GM21528 (cell line): ENCODE measurements around the gene TMEM184A.

ENCODE experiments used
- ATAC-seq: cut with Tn5 transposase; IDR thresholded peaks from one replicate; pipeline ENCODE4 v1.9.1; 2021; ENCODE audit warnings: mild to moderate bottlenecking, moderate library complexity; ENCODE audit not compliant: unreplicated experiment, low FRiP score

Gene TMEM184A

GRCh38 chr7:1553512-1554210, 2.3 kb downstream of the TMEM184A start:
- ATAC-seq = no peak

- ATAC-seq = no peak
Measured at GRCh38 chr7:1552200-1552599, 3.8 kb downstream of the TMEM184A start.

DNA sequence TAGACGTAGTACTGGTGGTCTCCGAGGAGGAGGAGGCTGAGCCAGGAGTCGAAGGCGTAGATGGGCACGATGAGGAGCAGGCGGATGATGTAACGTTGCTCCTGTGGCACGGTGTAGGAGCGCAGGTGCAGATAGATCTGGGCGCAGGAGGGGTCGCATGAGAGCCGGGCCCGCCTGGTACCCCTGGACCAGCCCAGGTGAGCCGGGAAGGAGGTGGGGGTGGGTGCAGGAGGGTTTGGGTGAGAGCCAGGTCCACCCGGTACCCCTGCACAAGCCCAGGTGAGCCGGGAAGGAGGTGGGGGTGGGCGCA, 5.2 kb downstream of the TMEM184A start:
- no peak for ATAC-seq

- ATAC-seq = no peak
Measured at GRCh38 chr7:1550005-1550845, 5.8 kb downstream of the TMEM184A start.

GRCh38 chr7:1549357-1550004, 6.5 kb downstream of the TMEM184A start:
- no peak for ATAC-seq

DNA sequence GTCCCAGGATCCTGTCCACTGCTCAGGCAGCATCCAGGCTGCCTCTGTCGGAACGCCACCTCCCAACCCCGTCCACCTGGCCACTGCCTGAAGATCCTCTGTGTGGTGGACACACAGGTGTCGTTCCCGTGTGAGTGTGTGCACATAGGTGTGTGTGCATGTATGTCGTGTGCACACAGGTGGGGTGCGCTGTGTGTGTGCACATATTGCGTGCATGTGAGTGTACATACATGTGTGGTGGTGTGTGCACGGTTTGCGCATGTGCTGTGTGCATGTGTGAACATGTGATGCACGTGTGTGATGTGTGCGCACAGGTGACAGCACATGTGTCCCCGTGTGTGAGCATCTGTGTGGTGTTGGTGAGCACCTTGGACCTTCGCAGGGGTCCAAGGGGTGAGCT, 7.1 kb downstream of the TMEM184A start:
- no peak for ATAC-seq

DNA sequence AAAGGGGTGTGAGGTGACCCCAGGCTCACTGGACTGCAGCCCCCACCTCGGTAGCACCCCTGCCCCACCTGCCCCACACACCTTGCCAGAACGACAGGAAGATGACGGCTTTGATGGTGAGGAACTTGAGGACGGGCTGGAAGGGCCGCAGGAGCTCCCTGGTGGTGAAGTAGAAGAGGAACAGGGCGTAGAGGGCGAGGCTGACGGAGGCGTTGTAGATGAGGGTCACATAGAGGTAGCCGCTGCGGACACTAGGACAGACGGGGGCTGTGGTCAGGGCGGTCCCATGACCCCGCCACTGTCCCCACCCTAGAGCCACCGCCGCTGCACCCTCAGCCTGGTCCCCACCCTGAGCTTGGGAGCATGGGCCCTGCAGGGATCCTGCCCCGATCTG, 7.6 kb downstream of the TMEM184A start:
- ATAC-seq = no peak

GRCh38 chr7:1547777-1548437, 8.1 kb downstream of the TMEM184A start:
- ATAC-seq = no peak

DNA sequence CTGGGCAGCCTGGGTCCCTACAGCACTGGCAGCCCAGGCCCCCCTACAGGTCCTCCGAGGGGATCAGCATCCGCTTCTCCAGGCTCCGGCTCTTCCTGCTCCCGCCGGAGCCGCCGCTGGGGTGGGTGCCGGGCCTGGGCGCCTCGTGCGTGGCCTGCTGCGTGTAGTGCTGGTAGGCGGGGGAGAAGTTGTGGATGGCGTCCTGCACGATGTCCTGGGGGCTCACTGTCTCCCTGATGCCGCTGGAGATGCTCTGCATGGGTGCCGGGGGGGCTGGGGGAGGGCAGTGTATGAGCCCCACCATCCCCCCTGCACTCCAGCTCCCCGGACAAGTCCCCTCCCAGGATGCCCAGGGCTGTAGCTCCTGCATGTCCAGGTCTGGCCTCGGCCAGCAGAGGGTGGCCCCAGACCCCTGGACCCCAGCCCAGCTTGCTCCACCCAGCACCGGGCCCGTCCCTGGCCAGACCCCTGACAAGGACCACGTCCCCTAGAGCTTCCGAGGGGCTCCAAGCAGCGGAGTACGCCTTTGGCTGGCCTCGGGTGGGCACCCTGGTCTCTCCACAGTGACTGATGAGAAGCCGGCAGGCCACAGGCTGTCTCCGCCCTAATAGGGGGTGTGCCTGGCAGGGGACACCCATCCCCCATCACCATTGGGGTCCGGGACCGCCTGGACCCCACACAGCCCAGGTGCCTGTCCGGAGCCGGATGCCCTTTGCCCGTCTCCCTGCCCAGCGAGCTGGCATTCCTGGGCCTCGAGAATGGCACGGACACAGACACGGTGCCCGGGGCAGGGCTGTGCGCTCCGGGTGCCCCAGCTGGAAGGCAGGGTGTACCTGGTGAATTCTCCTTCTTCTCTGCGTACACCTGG, 8.9 kb downstream of the TMEM184A start:
- no peak for ATAC-seq

GRCh38 chr7:1546274-1546908, 9.6 kb downstream of the TMEM184A start:
- ATAC-seq = no peak

DNA sequence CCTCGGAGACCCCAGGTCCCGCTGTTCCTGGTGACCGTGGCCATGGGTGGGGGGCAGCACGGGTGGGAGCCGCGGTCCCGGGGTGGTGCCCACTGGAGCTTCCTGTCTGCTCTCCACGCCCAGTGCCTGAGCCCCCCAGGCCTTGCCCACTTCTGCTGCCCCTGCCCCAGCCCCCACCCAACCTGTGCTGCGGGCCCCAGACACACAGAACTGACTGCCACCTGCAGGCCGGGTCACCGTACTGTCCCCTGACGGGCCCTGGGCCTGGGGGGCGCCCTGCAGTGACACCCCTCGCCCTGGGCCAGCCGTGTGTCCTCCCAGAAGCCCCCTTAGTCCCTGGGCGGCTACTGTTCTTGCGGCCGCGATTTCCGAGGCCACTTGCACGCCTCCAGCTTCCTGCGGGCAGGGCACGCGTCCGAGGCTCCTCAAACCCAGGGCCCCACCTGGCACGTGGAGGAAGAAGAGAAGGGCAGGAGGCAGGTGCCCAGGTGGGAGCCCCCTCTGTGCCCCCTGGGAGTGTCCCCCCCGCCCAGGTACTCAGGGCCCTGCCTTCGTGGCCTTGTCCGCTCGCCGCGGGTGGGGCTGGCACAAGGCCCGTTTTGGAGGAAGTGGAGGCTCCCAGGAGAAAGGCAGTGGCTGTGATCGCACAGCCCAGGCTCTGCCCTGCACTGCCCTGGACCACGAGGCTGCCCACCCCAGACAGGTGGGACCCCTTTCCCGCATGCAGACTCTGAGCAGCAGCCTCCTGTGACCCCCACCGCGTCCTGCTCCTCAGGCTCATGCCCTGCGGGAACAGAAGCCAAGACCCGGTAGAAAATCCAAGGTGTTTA, 10.4 kb downstream of the TMEM184A start:
- ATAC-seq = no peak

- ATAC-seq = no peak
Measured at GRCh38 chr7:1544896-1545416, 11.0 kb downstream of the TMEM184A start.

- ATAC-seq = no peak
Measured at GRCh38 chr7:1544178-1544895, 11.7 kb downstream of the TMEM184A start.

DNA sequence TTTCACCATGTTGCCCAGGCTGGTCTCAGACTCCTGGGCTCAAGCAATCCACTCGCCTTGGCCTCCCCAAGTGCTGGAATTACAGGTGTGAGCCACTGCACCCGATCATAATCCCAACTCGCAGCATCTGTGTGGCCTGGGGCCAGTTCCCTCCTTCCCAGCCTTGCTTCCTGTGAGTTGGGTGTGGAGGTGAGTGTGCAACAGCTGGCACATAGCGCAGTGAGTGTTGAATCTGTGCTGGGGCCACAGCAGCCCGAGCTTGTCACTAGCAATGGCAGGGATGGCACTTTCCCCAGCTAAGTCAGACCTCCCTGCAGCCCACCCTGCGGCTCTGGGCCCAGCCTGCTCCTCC, 12.2 kb downstream of the TMEM184A start:
- ATAC-seq = no peak

DNA sequence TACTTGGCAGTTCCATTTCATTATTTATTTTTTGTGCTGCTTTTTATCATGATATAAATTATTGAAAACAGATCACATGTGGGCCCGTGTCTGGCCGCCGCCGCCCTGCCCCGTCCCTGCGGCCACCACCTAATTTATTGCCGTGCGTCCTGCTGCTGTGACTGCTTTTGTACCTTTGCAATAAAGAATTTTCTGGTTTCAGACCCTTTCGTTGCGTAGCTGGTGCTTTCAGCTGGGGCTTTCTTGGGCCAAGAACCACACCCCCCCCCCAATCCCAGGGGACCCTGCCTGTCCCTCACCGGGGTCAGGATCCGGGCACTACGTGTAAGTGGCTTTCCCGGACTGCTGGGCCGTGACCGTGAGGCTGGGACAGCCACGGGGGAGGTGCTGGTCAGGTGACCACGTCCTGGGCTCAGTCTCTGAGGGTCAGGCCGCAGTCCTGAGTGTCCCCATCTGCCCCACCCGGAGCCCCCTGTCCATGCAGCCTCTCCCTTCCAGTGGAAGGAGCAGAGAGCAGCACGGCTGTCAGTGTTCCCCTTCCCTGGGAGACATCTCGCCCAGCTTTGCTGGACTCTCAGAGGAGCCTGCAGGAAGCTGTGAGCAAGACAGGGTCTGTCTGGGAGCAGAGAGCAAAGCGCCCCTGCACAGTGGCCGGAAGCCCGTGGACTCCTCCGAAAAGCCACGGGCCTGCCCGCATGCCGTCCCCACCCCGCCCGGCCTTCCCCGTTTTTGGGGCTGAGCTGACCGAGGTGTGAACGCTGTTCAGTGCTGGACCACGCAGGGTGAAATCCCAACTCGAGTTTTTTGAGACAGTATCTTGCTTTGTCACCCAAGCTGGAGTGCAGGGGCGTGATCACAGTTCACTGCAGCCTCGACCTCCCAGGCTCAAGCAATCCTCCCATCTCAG, 12.9 kb downstream of the TMEM184A start:
- no peak for ATAC-seq

DNA sequence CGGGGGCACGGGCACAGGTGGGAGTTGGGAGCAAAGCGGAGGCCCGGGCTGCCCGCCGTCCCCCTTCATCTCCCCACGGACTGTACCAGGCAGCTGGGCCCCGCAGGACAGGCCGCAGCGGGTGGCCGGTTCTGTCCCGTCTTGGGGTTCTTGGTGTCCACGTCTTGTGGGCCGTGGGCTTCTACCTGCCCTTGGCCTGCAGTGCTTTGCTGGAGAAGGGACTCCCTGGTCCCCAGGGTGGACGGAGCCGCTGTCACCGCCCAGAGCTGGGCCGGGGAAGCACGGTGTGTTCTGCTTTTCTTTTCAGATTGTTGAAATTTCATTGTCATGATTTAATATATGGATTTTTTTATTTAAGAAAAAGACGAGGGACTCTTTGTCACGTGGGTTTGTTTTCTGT, 13.7 kb downstream of the TMEM184A start:
- no peak for ATAC-seq
